Right lung (tissue), 10 donors: ENCODE data around the gene STXBP6. TPM values are rescaled to one million over a fixed set of nuclear protein-coding genes. Genes with fewer than 3 reads are reported as not detected.

Experiments used
- DNase-seq, 2 donors: peaks; one replicate each; pipeline ENCODE4 v3.0.0-alpha.2; 2013
- long read RNA-seq, 8 donors: transcript quantifications; one replicate each; lab custom pipeline, GENCODE V29; 2026
- polyA plus RNA-seq, 5 donors: library from polyadenylated mRNA; unstranded; fragments of 120-200 nt; gene quantifications; one replicate each; pipeline versions ENCODE4 v1.2.1 to v1.2.3, GENCODE V29; 2013; ENCODE audit warnings: inconsistent platforms in 1 of 5, low replicate concordance in 1 of 5; ENCODE audit not compliant: insufficient read length in 5 of 5, insufficient read depth in 1 of 5

STXBP6 gene
- polyA plus RNA-seq, result 10 to 100 TPM; 39.1 to 61.9 (median 50.3) TPM
- long read RNA-seq, donor 1, full-length matches to known transcripts, result 29 of 46 reads
- long read RNA-seq, donor 1, partial matches to known transcripts, result 17 of 46 reads
- long read RNA-seq, donor 1, other reads (novel, unspliced or antisense), result 0 of 46 reads
- long read RNA-seq, donor 2, full-length matches to known transcripts, result 14 of 14 reads
- long read RNA-seq, donor 2, partial matches to known transcripts, result 0 of 14 reads
- long read RNA-seq, donor 2, other reads (novel, unspliced or antisense), result 0 of 14 reads
- long read RNA-seq, donor 3, full-length matches to known transcripts, result 19 of 19 reads
- long read RNA-seq, donor 3, partial matches to known transcripts, result 0 of 19 reads
- long read RNA-seq, donor 3, other reads (novel, unspliced or antisense), result 0 of 19 reads
- long read RNA-seq, donor 4, full-length matches to known transcripts, result 7 of 13 reads
- long read RNA-seq, donor 4, partial matches to known transcripts, result 6 of 13 reads
- long read RNA-seq, donor 4, other reads (novel, unspliced or antisense), result 0 of 13 reads
- long read RNA-seq, donor 5, full-length matches to known transcripts, result 20 of 35 reads
- long read RNA-seq, donor 5, partial matches to known transcripts, result 15 of 35 reads
- long read RNA-seq, donor 5, other reads (novel, unspliced or antisense), result 0 of 35 reads
- long read RNA-seq, donor 6, full-length matches to known transcripts, result 19 of 26 reads
- long read RNA-seq, donor 6, partial matches to known transcripts, result 7 of 26 reads
- long read RNA-seq, donor 6, other reads (novel, unspliced or antisense), result 0 of 26 reads
- long read RNA-seq, donor 7, full-length matches to known transcripts, result 7 of 14 reads
- long read RNA-seq, donor 7, partial matches to known transcripts, result 7 of 14 reads
- long read RNA-seq, donor 7, other reads (novel, unspliced or antisense), result 0 of 14 reads
- long read RNA-seq, donor 8, full-length matches to known transcripts, result 19 of 19 reads
- long read RNA-seq, donor 8, partial matches to known transcripts, result 0 of 19 reads
- long read RNA-seq, donor 8, other reads (novel, unspliced or antisense), result 0 of 19 reads

DNA sequence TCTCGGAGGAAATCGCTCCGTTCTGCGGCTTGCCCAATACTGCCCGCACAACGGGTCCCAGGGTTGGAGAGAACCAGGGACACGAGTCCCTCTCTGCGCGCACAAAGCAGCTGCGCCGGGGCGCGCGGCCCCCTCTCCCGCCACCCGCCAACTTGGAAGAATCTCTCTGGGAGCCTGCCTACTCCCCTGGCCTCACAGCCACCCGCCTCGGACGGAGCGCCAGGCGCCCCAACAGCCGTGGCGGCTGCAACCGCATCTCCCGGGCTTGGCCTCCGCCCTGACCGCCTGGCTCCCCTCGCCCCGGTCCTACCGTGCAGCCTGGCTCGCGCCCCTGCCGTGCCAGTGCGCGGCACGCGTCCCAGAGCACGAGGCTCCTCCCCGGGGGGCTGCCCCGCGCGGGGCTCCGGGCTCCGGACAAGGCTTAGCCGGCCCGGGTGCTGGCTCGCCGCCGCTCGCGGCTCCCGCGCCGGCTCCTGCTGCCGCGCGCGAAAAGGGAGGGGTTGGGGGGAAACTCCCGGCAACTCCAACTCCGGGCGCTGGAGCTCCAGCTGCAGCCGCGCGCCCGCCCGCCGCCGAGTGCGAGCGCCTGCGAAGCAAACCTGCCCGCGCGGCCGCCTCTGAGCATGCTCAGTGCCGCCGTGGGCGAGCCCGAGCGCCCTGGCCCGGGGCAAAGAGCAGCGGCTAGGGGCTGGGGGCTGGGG lies at the start of gene STXBP6:
Gene STXBP6 (minus strand): TSS at position 580 of the 701 bp plus-strand sequence. CDS start 75,329 bp downstream, outside the sequence.
- peak; percentile 80 to 82 for DNase-seq

GRCh38 chr14:25097120-25097519 lies 47.2 kb upstream of the STXBP6 start:
- no peak for DNase-seq

DNA sequence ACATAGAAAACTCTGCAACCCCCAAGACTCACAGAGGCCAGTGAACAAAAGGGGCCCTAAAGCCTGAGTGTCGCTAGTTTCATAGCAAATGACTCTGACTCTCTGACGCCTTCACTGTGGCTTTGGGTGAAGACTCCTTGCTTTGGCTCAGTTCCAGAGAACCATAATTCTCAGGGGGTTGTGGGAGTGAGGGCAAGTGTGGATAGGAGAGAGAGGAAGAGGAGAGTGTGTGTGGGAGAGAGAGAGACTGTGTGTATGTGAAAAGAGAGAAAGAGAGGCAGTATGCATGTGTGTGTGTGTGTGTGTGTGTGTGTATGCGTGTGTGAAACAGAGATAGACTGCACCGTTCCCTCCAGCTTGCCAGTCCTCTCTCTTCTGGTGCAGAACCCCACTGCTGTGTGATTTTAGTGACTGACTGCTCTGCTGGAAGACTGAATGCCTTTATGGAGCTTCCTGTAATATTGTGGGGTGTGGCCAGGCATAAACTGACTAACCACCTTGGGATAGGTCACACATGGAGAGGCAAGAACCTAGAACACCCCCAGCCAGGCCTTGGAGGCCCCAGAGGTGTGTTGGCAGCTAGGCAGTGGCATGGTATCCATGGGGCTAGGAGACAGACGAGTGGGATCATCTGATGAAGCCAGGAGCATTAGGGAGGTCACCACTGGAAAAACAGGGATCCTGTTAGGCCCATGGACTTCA lies 45.9 kb upstream of the STXBP6 start:
- no peak for DNase-seq

GRCh38 chr14:25094171-25094907 lies 44.4 kb upstream of the STXBP6 start:
- DNase-seq, result no peak

DNA sequence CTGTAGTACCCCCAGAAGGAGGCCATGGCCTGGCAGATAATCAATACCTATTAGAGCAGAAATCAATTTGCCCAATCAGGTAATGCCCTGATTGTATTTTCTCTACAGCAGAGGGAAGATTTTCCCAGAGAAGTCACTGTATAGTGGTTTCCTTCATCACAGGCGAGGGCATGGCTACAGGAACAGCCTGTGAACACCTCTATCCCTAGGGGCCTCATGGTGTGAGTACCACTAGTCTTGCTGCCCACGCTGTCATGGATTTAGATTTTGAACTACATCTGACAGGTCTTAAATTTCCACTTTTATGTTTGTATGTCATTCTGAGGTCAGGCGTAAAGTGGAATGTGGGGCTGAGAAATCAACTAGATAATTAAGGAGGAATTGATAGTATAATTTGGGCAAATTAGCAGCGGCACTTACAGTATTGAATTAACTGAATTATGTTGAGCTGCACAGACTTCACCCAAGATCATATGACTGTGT lies 42.4 kb upstream of the STXBP6 start:
- no peak for DNase-seq

DNA sequence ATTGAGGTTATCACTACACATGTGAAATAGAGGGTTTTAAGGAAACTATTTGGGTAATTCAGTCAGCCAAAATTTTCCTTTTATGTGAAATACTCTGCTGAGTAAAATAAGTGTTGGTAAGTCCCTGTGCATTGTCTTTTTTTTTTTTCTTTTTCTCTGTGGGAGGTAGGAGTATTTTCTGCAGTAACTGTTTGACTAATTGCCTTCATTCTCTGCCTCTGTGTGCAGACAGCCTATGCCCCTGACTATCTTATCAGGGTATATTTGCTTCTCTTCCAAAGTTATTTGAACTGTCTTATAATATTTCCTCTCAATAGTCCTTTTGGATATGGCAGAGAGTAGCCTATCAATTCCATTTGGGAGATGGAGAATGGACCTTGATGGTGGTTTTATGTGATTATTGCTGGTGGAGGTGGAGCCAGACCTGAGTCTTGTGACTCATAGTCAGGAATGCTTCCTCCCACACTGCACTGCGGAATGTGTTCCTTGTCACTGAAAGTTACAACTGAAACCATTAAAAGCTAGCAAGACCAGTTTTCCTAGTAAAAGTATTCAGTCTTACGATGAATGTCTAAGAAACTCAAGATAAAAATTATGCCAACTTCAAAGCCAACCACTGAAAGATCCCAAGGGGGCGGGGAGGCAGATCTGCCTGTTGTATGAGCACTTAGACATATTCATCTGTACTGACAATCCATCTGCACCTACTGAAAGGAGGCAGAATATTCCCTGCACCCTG lies 40.9 kb upstream of the STXBP6 start:
- DNase-seq, result peak in 1 of 2 donors; percentile 18

GRCh38 chr14:25090256-25090655 lies 40.3 kb upstream of the STXBP6 start:
- no peak for DNase-seq

DNA sequence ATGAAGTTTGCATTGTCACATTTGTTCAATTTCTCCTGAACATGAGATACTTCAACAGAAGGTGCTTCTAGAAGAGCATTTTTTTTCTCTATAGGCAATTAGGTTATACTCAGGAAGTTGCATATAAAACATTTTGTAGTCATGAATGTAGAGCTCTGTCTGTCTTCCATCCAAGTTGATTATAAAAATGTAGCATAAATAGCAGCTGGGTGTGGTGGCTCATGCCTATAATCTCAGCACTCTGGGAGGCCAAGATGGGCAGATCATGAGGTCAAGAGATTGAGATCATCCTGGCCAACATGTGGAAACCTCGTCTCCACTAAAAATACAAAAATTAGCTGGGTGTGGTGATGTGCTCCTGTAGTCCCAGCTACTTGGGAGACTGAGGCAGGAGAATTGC lies 39.5 kb upstream of the STXBP6 start:
- no peak for DNase-seq

- no peak for DNase-seq
These were observed 37.0 kb upstream of the STXBP6 start for GRCh38 chr14:25086821-25087396.

DNA sequence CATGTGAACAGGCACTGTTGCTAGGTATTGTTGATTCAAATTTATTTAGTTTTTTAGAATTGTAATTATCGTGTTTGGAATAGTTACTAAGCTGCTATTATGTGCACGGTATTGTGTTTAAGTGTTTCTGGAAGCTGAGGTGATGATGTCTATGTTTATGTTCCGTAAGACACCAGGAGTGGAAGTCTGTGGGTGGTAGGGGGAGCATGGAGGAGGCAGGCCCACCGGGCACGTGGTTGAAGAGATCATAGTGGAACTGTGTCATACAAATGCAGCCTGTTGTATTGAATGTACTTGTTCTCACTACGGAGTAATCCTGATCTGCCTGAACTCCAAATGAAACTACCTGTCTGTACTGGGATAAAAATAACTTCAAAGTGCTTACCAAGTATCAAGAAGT lies 36.1 kb upstream of the STXBP6 start:
- no peak for DNase-seq

DNA sequence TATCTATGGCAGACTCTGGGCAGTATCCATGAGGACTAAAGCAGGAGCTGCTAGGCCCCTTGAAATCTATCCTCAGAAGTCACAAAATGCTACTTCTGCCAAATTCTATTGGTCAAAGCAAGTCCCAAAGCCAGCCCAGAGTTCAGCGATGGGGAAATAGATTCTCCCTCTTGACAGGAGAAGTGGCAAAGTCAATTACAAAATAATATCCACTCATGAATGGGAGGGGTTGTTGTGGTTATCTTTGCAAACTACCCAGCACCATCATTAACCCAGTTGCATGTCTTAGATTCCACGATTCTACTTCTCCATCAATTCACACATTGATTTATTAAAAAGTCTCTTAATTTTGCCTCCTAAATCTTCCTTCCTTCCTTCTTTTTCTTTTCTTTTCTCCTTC lies 30.7 kb upstream of the STXBP6 start:
- DNase-seq, result no peak

- DNase-seq, result no peak
These were observed 29.4 kb upstream of the STXBP6 start for GRCh38 chr14:25079311-25079710.

- no peak for DNase-seq
These were observed 24.2 kb upstream of the STXBP6 start for GRCh38 chr14:25074099-25074685.

GRCh38 chr14:25069879-25070278 lies 19.9 kb upstream of the STXBP6 start:
- DNase-seq, result no peak

DNA sequence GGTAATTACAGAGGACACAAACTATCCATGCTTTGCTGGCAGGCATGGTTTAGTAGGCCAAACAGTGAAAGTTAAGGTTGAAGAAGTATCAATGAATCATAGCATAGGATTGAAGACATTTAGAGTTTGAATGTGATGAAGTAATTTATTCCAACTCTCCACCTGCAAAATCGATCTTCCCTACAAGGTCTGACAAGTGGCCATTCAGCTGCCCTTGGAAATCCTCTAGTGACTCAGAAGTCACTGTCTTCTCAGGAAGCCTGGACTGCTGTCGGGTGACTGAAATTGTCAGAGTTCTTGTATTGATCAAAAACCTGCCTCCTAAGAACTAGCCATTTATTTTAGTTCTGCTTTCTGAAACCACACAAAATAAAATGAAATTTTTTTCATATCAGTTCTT lies 17.7 kb upstream of the STXBP6 start:
- no peak for DNase-seq

- DNase-seq, result no peak
These were observed 12.0 kb upstream of the STXBP6 start for GRCh38 chr14:25062022-25062321.

- DNase-seq, result no peak
These were observed 6.7 kb upstream of the STXBP6 start for GRCh38 chr14:25056688-25057078.

DNA sequence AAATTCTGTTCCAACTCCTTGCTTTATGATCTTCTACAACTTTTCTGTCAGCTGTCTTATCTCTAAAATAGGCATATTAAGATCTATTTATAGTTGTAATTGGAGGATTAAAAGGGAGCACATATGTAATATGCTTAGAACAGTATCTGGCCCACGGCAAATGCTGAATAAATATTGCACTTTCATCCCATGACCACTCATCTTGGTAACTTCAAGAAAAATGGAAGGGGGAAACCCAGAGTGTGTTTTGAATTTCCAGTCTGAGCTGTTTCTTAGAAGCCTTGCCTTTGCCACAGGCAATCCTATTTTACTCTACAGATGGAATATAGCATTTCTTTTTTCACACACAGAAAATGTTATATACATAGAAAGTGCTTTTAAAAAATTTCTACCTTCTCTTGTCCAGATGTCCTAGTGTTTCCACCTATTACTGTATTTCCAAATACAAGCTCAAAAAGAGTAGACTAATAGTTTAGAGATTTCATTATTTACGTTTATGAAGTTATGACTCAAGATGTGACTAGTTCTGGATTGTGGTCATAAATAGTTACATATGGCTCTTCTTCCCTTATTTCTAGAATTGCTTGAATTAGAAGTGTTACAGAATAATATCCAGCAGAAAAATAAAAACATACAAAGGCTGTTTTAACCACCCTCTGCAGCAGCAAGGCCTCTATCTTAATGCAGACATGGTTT lies 6.2 kb upstream of the STXBP6 start:
- no peak for DNase-seq
